Gastrocnemius medialis (tissue), 4 donors: ENCODE data around the gene TSKS. TPM values are rescaled to one million over a fixed set of nuclear protein-coding genes. Genes with fewer than 3 reads are reported as not detected.

Experiments
- ATAC-seq, 2 donors: fragments of 150-250 bp; one replicate each; pipeline ENCODE4 v1.9.1; 2016
- DNase-seq, 2 donors: peaks; one replicate each; pipeline ENCODE4 v3.0.0-alpha.2; 2019
- H3K27ac ChIP-seq, 4 donors: fragments of 200-600 bp; sonication (generic); 1 replicate in 1 of 4; 2 replicates in 3 of 4; pipeline ENCODE4 v1.5.1; 2016 to 2018; ENCODE audit warnings: mild to moderate bottlenecking in 2 of 4, moderate library complexity in 1 of 4
- H3K27me3 ChIP-seq, 3 donors: fragments of 200-600 bp; sonication (generic) in 2 of 3; 1 replicate in 1 of 3; 2 replicates in 2 of 3; pipeline versions ENCODE4 v1.5.1 to v1.6.0; 2016 to 2019; ENCODE audit warnings: mild to moderate bottlenecking in 1 of 3, moderate library complexity in 1 of 3
- H3K36me3 ChIP-seq, 2 donors: fragments of 200-600 bp; sonication (generic) in 1 of 2; one replicate each; pipeline ENCODE4 v1.5.1; 2017 to 2018
- H3K4me1 ChIP-seq, 2 donors: fragments of 200-600 bp; sonication (generic) in 1 of 2; one replicate each; pipeline ENCODE4 v1.5.1; 2016 to 2017; ENCODE audit warnings: mild to moderate bottlenecking in 2 of 2
- H3K4me3 ChIP-seq, 4 donors: fragments of 200-600 bp; sonication (generic) in 3 of 4; 1 replicate in 1 of 4; 2 replicates in 3 of 4; pipeline ENCODE4 v1.5.1; 2016 to 2019; ENCODE audit warnings: mild to moderate bottlenecking in 2 of 4
- H3K9me3 ChIP-seq, 3 donors: fragments of 200-600 bp; sonication (generic) in 2 of 3; 1 replicate in 1 of 3; 2 replicates in 2 of 3; pipeline ENCODE4 v1.5.1; 2016 to 2019
- CTCF ChIP-seq, 5 experiments: fragments of 450-650 bp in 3 of 5; fragments of 200-600 bp in 2 of 5; sonication (generic) in 2 of 5; IDR thresholded peaks in 4 of 5; conservative IDR thresholded peaks in 1 of 5; 1 replicate in 4 of 5; 2 replicates in 1 of 5; pipeline ENCODE4 v1.5.1; 2016 to 2019; ENCODE audit warnings: antibody characterized with exemption in 5 of 5, mild to moderate bottlenecking in 3 of 5, moderate library complexity in 3 of 5
- POLR2A ChIP-seq, 2 donors: fragments of 450-650 bp; IDR thresholded peaks; one replicate each; pipeline ENCODE4 v1.6.1; 2017; ENCODE audit warnings: antibody characterized with exemption in 2 of 2, mild to moderate bottlenecking in 2 of 2, moderate library complexity in 2 of 2
- in situ Hi-C, 4 donors: fragments of 200-750 bp; cut with MboI; loops; one replicate each; pipeline versions ENCODE4 v1.15.0 to v1.8.0; 2017; ENCODE audit warnings: low sequenced_read_pairs in 4 of 4
- intact Hi-C: fragments of 100-400 bp; cut with DNase I; formaldehyde crosslinking; loops from one replicate; pipeline ENCODE4 v1.15.1; 2023; ENCODE audit warnings: low total_unique reads
- total RNA-seq, 4 donors: library from RNA; depleted of rRNA; stranded (reverse); fragments of >200 nt; gene quantifications; one replicate each; pipeline versions ENCODE4 v1.1.0 to v1.2.3, GENCODE V29; 2016

Gene TSKS
- total RNA-seq, 4 donors from 2014 or later: 0.13 to 0.16 TPM; not detected in 2

GRCh38 chr19:49718991-49719390, 44.1 kb downstream of the TSKS start:
- intact Hi-C loops: loop anchor here (5.0 kb wide), 1 partner anchor 48 kb away; the partner anchor contains the start of gene AP2A1

DNA sequence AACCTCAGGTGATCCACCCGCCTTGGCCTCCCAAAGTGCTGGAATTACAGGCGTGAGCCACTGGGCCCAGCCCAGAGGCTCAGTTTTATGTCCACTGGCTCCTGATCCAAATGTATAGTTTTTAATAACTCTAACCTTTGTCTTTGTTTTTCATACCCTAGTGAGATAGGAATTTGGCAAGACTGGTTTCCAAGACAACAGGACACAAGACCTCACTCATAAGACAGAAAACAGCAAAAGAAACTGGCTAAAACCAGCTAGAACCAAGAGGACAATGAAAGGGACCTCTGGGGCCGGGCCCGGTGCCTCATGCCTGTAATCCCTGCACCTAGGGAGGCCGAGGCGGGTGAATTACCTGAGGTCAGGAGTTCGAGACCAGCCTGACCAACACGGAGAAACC, 44.6 kb downstream of the TSKS start:
- intact Hi-C loops: loop anchor here (5.0 kb wide), 1 partner anchor 49 kb away; the partner anchor contains the start of gene AP2A1

More at GRCh38 chr19:49718991-49719390, 44.1 kb downstream of the TSKS start:
- Histone ChIP-seq H3K4me1 (no peaks in the 10 kb centered on the region), H3K27ac (no peak overlapping the region), H3K4me3 (no peak overlapping the region), H3K9me3 (no peaks in the 10 kb centered on the region), H3K27me3 (no peaks in the 10 kb centered on the region), H3K36me3 (no peaks in the 10 kb centered on the region)
- ATAC-seq: no peak
- TF ChIP-seq CTCF (IDR thresholded peaks at IDR 0.05 in 4 of 5, conservative IDR thresholded peaks at IDR 0.05 in 1 of 5) (no peak), POLR2A (IDR thresholded peaks at IDR 0.05) (no peak)
- in situ Hi-C loops: no loop called here
- no peak for DNase-seq

GRCh38 chr19:49716154-49716553, 47.0 kb downstream of the TSKS start:
- Histone ChIP-seq H3K4me1 (no peaks in the 10 kb centered on the region), H3K4me3 (no peak overlapping the region), H3K36me3 (no peaks in the 10 kb centered on the region), H3K9me3 (no peaks in the 10 kb centered on the region), H3K27ac (no peak overlapping the region), H3K27me3 (no peaks in the 10 kb centered on the region)
- no peak for ATAC-seq
- in situ Hi-C loops: no loop called here
- DNase-seq: no peak
- intact Hi-C loops: loop anchor here (2.0 to 5.0 kb wide), 2 partner anchors 51 to 93 kb away; partner anchors contain the start of gene AP2A1
- no peak for TF ChIP-seq POLR2A (IDR thresholded peaks at IDR 0.05)
- TF ChIP-seq CTCF (IDR thresholded peaks at IDR 0.05 in 4 of 5, conservative IDR thresholded peaks at IDR 0.05 in 1 of 5): no peak

More for the DNA sequence above, 44.6 kb downstream of the TSKS start:
- no peak for ATAC-seq
- no peak for DNase-seq
- no peaks in the 10 kb centered on the region for H3K27me3 ChIP-seq
- H3K4me3 ChIP-seq: no peak overlapping the region
- no peaks in the 10 kb centered on the region for H3K4me1 ChIP-seq
- TF ChIP-seq POLR2A (IDR thresholded peaks at IDR 0.05) (no peak), CTCF (IDR thresholded peaks at IDR 0.05 in 4 of 5, conservative IDR thresholded peaks at IDR 0.05 in 1 of 5) (no peak)
- in situ Hi-C loops: no loop called here
- H3K27ac ChIP-seq: no peak overlapping the region
- H3K36me3 ChIP-seq: no peaks in the 10 kb centered on the region
- no peaks in the 10 kb centered on the region for H3K9me3 ChIP-seq

- DNase-seq (no peak), ATAC-seq (no peak)
- intact Hi-C loops: no loop called here
- in situ Hi-C loops: no loop called here
- Histone ChIP-seq H3K4me3 (no peak overlapping the region), H3K9me3 (no peaks in the 10 kb centered on the region), H3K4me1 (no peaks in the 10 kb centered on the region), H3K27ac (no peak overlapping the region), H3K36me3 (no peaks in the 10 kb centered on the region), H3K27me3 (no peaks in the 10 kb centered on the region)
- TF ChIP-seq CTCF (IDR thresholded peaks at IDR 0.05 in 4 of 5, conservative IDR thresholded peaks at IDR 0.05 in 1 of 5): no peak
- no peak for TF ChIP-seq POLR2A (IDR thresholded peaks at IDR 0.05)
Observed at GRCh38 chr19:49713236-49713845, 49.8 kb downstream of the TSKS start.
